Lung (tissue), 12 donors: ENCODE results near the gene RNF166. TPM values are rescaled to one million over a fixed set of nuclear protein-coding genes. Genes with fewer than 3 reads are reported as not detected.

Experiments
- ATAC-seq: fragments of 200-7000 bp; cut with Tn5 transposase; one replicate; pipeline ENCODE4 v1.9.1; 2020; ENCODE audit warnings: moderate number of reproducible peaks; ENCODE audit not compliant: insufficient read depth, low FRiP score
- DNase-seq, 3 donors: peaks; one replicate each; pipeline ENCODE4 v3.0.0-alpha.2; 2013 to 2017
- H3K27ac ChIP-seq, 2 donors: one replicate each; pipeline ENCODE4 v1.5.1; 2013; ENCODE audit warnings: mild to moderate bottlenecking in 2 of 2, moderate library complexity in 2 of 2, control low read depth in 1 of 2, inconsistent platforms in 1 of 2, low read depth in 1 of 2, low read length in 1 of 2
- H3K27me3 ChIP-seq, 3 donors: one replicate each; pipeline ENCODE4 v1.5.1; 2013; ENCODE audit warnings: low read length in 2 of 3; ENCODE audit not compliant: control insufficient read depth in 3 of 3, insufficient read depth in 3 of 3
- H3K36me3 ChIP-seq, 4 donors: one replicate each; pipeline ENCODE4 v1.5.1; 2013; ENCODE audit warnings: low read length in 4 of 4, mild to moderate bottlenecking in 1 of 4, moderate library complexity in 1 of 4; ENCODE audit not compliant: control insufficient read depth in 4 of 4, insufficient read depth in 4 of 4
- H3K4me1 ChIP-seq, 5 donors: one replicate each; pipeline ENCODE4 v1.5.1; 2013; ENCODE audit warnings: low read length in 5 of 5, mild to moderate bottlenecking in 2 of 5, moderate library complexity in 1 of 5; ENCODE audit not compliant: control insufficient read depth in 5 of 5, insufficient read depth in 5 of 5
- H3K4me3 ChIP-seq: one replicate; pipeline ENCODE4 v1.5.1; 2013; ENCODE audit warnings: mild to moderate bottlenecking, control low read depth, moderate library complexity
- H3K9ac ChIP-seq, 2 donors: one replicate each; pipeline ENCODE4 v1.5.1; 2013; ENCODE audit warnings: low read length in 2 of 2, control low read depth in 1 of 2; ENCODE audit not compliant: insufficient read depth in 1 of 2
- H3K9me3 ChIP-seq, 4 donors: one replicate each; pipeline ENCODE4 v1.5.1; 2013; ENCODE audit warnings: low read length in 3 of 4, mild to moderate bottlenecking in 1 of 4, moderate library complexity in 1 of 4; ENCODE audit not compliant: control insufficient read depth in 4 of 4, insufficient read depth in 3 of 4
- CTCF ChIP-seq: IDR thresholded peaks from 2 replicates; pipeline ENCODE4 v1.5.1; 2012; ENCODE audit warnings: mild to moderate bottlenecking; ENCODE audit errors: control extremely low read depth, extremely low read depth
- WGBS, 2 donors: extraction: QIAGEN DNeasy Blood & Tissue Kit; methylation state at CpG; one replicate each; pipeline ENCODE4 v1.1.7; 2013; 5-methylcytosine and 5-hydroxymethylcytosine counted together
- polyA plus RNA-seq, 2 donors: library from polyadenylated mRNA; stranded (reverse); fragments of 200-250 nt; gene quantifications; one replicate each; pipeline ENCODE4 v1.2.1, GENCODE V29; 2013
- total RNA-seq, 2 donors: library from RNA; depleted of rRNA in 1 of 2; stranded (reverse); fragments of >200 nt in 1 of 2; gene quantifications; one replicate each; pipeline ENCODE4 v1.2.1, GENCODE V29; 2014 to 2021
- donor health status: control.
- donor health status: control.
- donor health status: Bipolar disorder and iron deficiency.
- donor health status: healthy.
- donor health status: DM: yes; HTN: yes; CAD: no.

The RNF166 gene
- total and polyA plus RNA-seq, 4 donors = 15.2 to 51.6 (median 44.1) TPM

GRCh38 chr16:88749358-88749757 is 43.1 kb upstream of the RNF166 start:
- TF ChIP-seq CTCF = no peak
- Histone ChIP-seq H3K9me3 (no peaks in the 10 kb centered on the region), H3K4me1 (peaks cover 0 to 14% (median 0%) of the 10 kb centered on the region in 5 donors), H3K9ac (no peak overlapping the region), H3K27ac (no peak overlapping the region), H3K4me3 (no peak overlapping the region), H3K36me3 (peaks cover 0 to 23% (median 0%) of the 10 kb centered on the region in 4 donors), H3K27me3 (no peaks in the 10 kb centered on the region)
- WGBS, 2 donors = 97 to 98% methylated on average over 26 of the region's 26 CpGs
- ATAC-seq (no peak), DNase-seq (no peak)

GRCh38 chr16:88748364-88748763 is 42.2 kb upstream of the RNF166 start:
- H3K27ac ChIP-seq = no peak overlapping the region
- H3K9ac ChIP-seq = no peak overlapping the region
- no peaks in the 10 kb centered on the region for H3K27me3 ChIP-seq
- H3K36me3 ChIP-seq = peaks cover 0 to 20% (median 0%) of the 10 kb centered on the region in 4 donors
- H3K9me3 ChIP-seq = no peaks in the 10 kb centered on the region
- DNase-seq (no peak), ATAC-seq (no peak)
- peaks cover 0 to 20% (median 0%) of the 10 kb centered on the region in 5 donors for H3K4me1 ChIP-seq
- no peak overlapping the region for H3K4me3 ChIP-seq
- WGBS, 2 donors = 79 to 86% methylated on average over 12 of the region's 12 CpGs
- no peak for TF ChIP-seq CTCF

- H3K9me3 ChIP-seq = no peaks in the 10 kb centered on the region
- WGBS, 2 donors = 82 to 84% methylated on average over 26 of the region's 26 CpGs
- peaks cover 0 to 20% (median 0%) of the 10 kb centered on the region in 5 donors for H3K4me1 ChIP-seq
- H3K9ac ChIP-seq = no peak overlapping the region
- peaks cover 0 to 21% (median 0%) of the 10 kb centered on the region in 4 donors for H3K36me3 ChIP-seq
- H3K27me3 ChIP-seq = no peaks in the 10 kb centered on the region
- no peak overlapping the region for H3K27ac ChIP-seq
- ATAC-seq (no peak), DNase-seq (no peak)
- TF ChIP-seq CTCF = no peak
- H3K4me3 ChIP-seq = no peak overlapping the region
Observed at GRCh38 chr16:88747588-88748301, 41.5 kb upstream of the RNF166 start.

- no peak overlapping the region for H3K4me3 ChIP-seq
- H3K27ac ChIP-seq = peak overlapping the region in 1 of 2 donors; percentile 15
- no peak for TF ChIP-seq CTCF
- H3K9me3 ChIP-seq = no peaks in the 10 kb centered on the region
- peaks cover 0 to 20% (median 0%) of the 10 kb centered on the region in 5 donors for H3K4me1 ChIP-seq
- no peaks in the 10 kb centered on the region for H3K27me3 ChIP-seq
- ATAC-seq (no peak), DNase-seq (peak in 2 of 3 donors; percentile 56 to 78)
- peaks cover 0 to 18% (median 0%) of the 10 kb centered on the region in 4 donors for H3K36me3 ChIP-seq
- H3K9ac ChIP-seq = no peak overlapping the region
- WGBS, 2 donors = 42 to 45% methylated on average over 17 of the region's 17 CpGs
Observed at GRCh38 chr16:88746506-88746905, 40.3 kb upstream of the RNF166 start.
